Small intestine (tissue), 7 donors: ENCODE measurements around the gene GNAT2. TPM values are rescaled to one million over a fixed set of nuclear protein-coding genes. Genes with fewer than 3 reads are reported as not detected.

Experiments used
- DNase-seq, 2 donors: peaks; one replicate each; pipeline versions ENCODE4 v3.0.0 to v3.0.0-alpha.2; 2013
- FAIRE-seq: peaks from 2 replicates; lab custom pipeline; 2012; peaks lifted over from hg19 to GRCh38; lab: Jason Lieb, UNC
- H3K27ac ChIP-seq, 3 donors: one replicate each; pipeline ENCODE4 v1.5.1; 2013; ENCODE audit warnings: low read length in 2 of 3, mild to moderate bottlenecking in 2 of 3, control low read depth in 1 of 3, inconsistent platforms in 1 of 3, low read depth in 1 of 3, moderate library complexity in 1 of 3
- H3K27me3 ChIP-seq, 3 donors: one replicate each; pipeline ENCODE4 v1.6.1; 2013; ENCODE audit warnings: low read length in 3 of 3, inconsistent platforms in 1 of 3; ENCODE audit not compliant: control insufficient read depth in 3 of 3, insufficient read depth in 3 of 3
- H3K36me3 ChIP-seq, 3 donors: one replicate each; pipeline ENCODE4 v1.6.1; 2013; ENCODE audit warnings: low read length in 3 of 3, inconsistent platforms in 1 of 3, low read depth in 1 of 3, mild to moderate bottlenecking in 1 of 3, moderate library complexity in 1 of 3; ENCODE audit not compliant: control insufficient read depth in 3 of 3, insufficient read depth in 2 of 3
- H3K4me1 ChIP-seq, 3 donors: one replicate each; pipeline ENCODE4 v1.6.1; 2013; ENCODE audit warnings: low read length in 2 of 3, inconsistent platforms in 1 of 3, low read depth in 1 of 3, mild to moderate bottlenecking in 1 of 3, moderate library complexity in 1 of 3; ENCODE audit not compliant: control insufficient read depth in 3 of 3, insufficient read depth in 2 of 3
- H3K4me3 ChIP-seq, 3 donors: one replicate each; pipeline ENCODE4 v1.5.1; 2013; ENCODE audit warnings: low read length in 3 of 3, control low read depth in 1 of 3, inconsistent platforms in 1 of 3, low read depth in 1 of 3, mild to moderate bottlenecking in 1 of 3, moderate library complexity in 1 of 3
- H3K9me3 ChIP-seq, 2 donors: one replicate each; pipeline ENCODE4 v1.6.1; 2013; ENCODE audit warnings: low read depth in 1 of 2, low read length in 1 of 2; ENCODE audit not compliant: control insufficient read depth in 2 of 2, insufficient read depth in 1 of 2
- WGBS, 3 donors: extraction: QIAGEN DNeasy Blood & Tissue Kit; methylation state at CpG; one replicate each; pipeline ENCODE4 v1.1.7; 2013; 5-methylcytosine and 5-hydroxymethylcytosine counted together
- polyA plus RNA-seq, 4 donors: library from polyadenylated mRNA; stranded (reverse) in 3 of 4; unstranded in 1 of 4; fragments of 200-250 nt in 3 of 4; fragments of 120-200 nt in 1 of 4; gene quantifications; one replicate each; pipeline versions ENCODE4 v1.2.1 to v1.2.3, GENCODE V29; 2013
- donor health status: healthy with polysubstance abuse.
- donor health status: control.
- donor health status: control.
- donor health status: Bipolar disorder and iron deficiency.
- donor health status: healthy.

GNAT2 gene
- polyA plus RNA-seq, 4 donors, result 0.04 to 0.28 TPM; not detected in 2

GRCh38 chr1:109559995-109560394 lies 59.4 kb downstream of the GNAT2 start:
- FAIRE-seq (no peak), DNase-seq (no peak)
- H3K36me3 ChIP-seq, result no peaks in the 10 kb centered on the region
- no peak overlapping the region for H3K4me3 ChIP-seq
- peaks cover 2 to 21% (median 16%) of the 10 kb centered on the region in 3 donors for H3K4me1 ChIP-seq
- H3K27ac ChIP-seq, result no peak overlapping the region
- H3K27me3 ChIP-seq, result no peaks in the 10 kb centered on the region
- H3K9me3 ChIP-seq, result no peaks in the 10 kb centered on the region

GRCh38 chr1:109557520-109557919 lies 61.9 kb downstream of the GNAT2 start:
- WGBS, 3 donors, result 82 to 88% (median 88%) methylated on average over 5 of the region's 5 CpGs
- H3K9me3 ChIP-seq, result no peaks in the 10 kb centered on the region
- H3K27ac ChIP-seq, result no peak overlapping the region
- no peak overlapping the region for H3K4me3 ChIP-seq
- no peaks in the 10 kb centered on the region for H3K36me3 ChIP-seq
- no peak for FAIRE-seq
- no peaks in the 10 kb centered on the region for H3K27me3 ChIP-seq
- no peak for DNase-seq
- peaks cover 0 to 10% (median 8%) of the 10 kb centered on the region in 3 donors for H3K4me1 ChIP-seq

GRCh38 chr1:109556563-109556962 lies 62.9 kb downstream of the GNAT2 start:
- WGBS, 3 donors, result 89 to 96% (median 94%) methylated on average over 2 of the region's 2 CpGs
- peaks cover 0 to 10% (median 8%) of the 10 kb centered on the region in 3 donors for H3K4me1 ChIP-seq

More at GRCh38 chr1:109556563-109556962, 62.9 kb downstream of the GNAT2 start:
- Histone ChIP-seq H3K9me3 (no peaks in the 10 kb centered on the region), H3K36me3 (no peaks in the 10 kb centered on the region), H3K4me3 (no peak overlapping the region), H3K27ac (no peak overlapping the region), H3K27me3 (no peaks in the 10 kb centered on the region)
- DNase-seq (no peak), FAIRE-seq (no peak)

Other genes starting within 250 kb of the GNAT2 start
- 10 to 100 TPM in 3 of 4 donors, 1 to 10 TPM in 1; 7.0 to 51.5 (median 23.6) TPM for gene SORT1, start 221.7 kb downstream of the GNAT2 start, polyA plus RNA-seq
- gene PSMA5, start 193.2 kb downstream of the GNAT2 start, polyA plus RNA-seq, result 100 to 1,000 TPM in 3 of 4 donors, 10 to 100 TPM in 1; 99.3 to 113 (median 104) TPM
- under 1 TPM in 2 of 4 donors, not detected in 2; 0.65 to 0.67 TPM for gene SYPL2, start 153.1 kb downstream of the GNAT2 start, polyA plus RNA-seq
- gene ATXN7L2, start 135.7 kb downstream of the GNAT2 start, polyA plus RNA-seq, result 1 to 10 TPM; 4.8 to 8.9 (median 6.2) TPM
- 1 to 10 TPM; 5.1 to 8.6 (median 7.2) TPM for gene CYB561D1, start 125.5 kb downstream of the GNAT2 start, polyA plus RNA-seq
- gene AMIGO1, start 109.9 kb downstream of the GNAT2 start, polyA plus RNA-seq, result 1 to 10 TPM; 1.3 to 2.9 (median 2.2) TPM
- gene GPR61, start 79.7 kb downstream of the GNAT2 start, polyA plus RNA-seq, result under 1 TPM in 2 of 4 donors, not detected in 2; 0.09 to 0.64 TPM
- gene GNAI3, start 71.0 kb downstream of the GNAT2 start, polyA plus RNA-seq, result 1 to 10 TPM; 3.0 to 7.4 (median 4.1) TPM
- 10 to 100 TPM; 25.9 to 50.8 (median 35.2) TPM for gene AMPD2, start 221 bp upstream of the GNAT2 start, polyA plus RNA-seq
- 100 to 1,000 TPM in 3 of 4 donors, 10 to 100 TPM in 1; 81.9 to 316 (median 206) TPM for gene GSTM4, start 36.5 kb upstream of the GNAT2 start, polyA plus RNA-seq
- 100 to 1,000 TPM in 1 of 4 donors, 10 to 100 TPM in 3; 29.4 to 170 (median 54.2) TPM for gene GSTM2, start 48.4 kb upstream of the GNAT2 start, polyA plus RNA-seq
- 100 to 1,000 TPM in 2 of 4 donors, 1 to 10 TPM in 1, under 1 TPM in 1; 0.97 to 175 (median 51.6) TPM for gene GSTM1, start 68.2 kb upstream of the GNAT2 start, polyA plus RNA-seq
- gene GSTM5, start 92.6 kb upstream of the GNAT2 start, polyA plus RNA-seq, result 1 to 10 TPM in 3 of 4 donors, not detected in 1; 1.1 to 4.4 (median 3.0) TPM
- gene GSTM3, start 121.4 kb upstream of the GNAT2 start, polyA plus RNA-seq, result 100 to 1,000 TPM in 2 of 4 donors, 10 to 100 TPM in 2; 71.6 to 169 (median 118) TPM
- gene EPS8L3, start 144.3 kb upstream of the GNAT2 start, polyA plus RNA-seq, result 100 to 1,000 TPM; 167 to 736 (median 401) TPM